Panc1 (cell line): Measurements from ENCODE around the gene ZGRF1. TPM values are rescaled to one million over a fixed set of nuclear protein-coding genes. Genes with fewer than 3 reads are reported as not detected.

ENCODE experiments used
- ATAC-seq: fragments of 200-7000 bp; cut with Tn5 transposase; 2 replicates; pipeline ENCODE4 v1.9.1; 2020; ENCODE audit warnings: mild to moderate bottlenecking, moderate library complexity
- BruUV-seq: library from RNA; stranded (reverse); fragments of 400-500 nt; replicated peaks from 2 replicates; lab custom pipeline; 2021; lab: Mats Ljungman, UMichigan
- CTCF ChIA-PET: fragments of 300-600 bp; sonication (Branson Sonifier 250); formaldehyde crosslinking; loops from one replicate; lab custom pipeline; 2022; ENCODE audit warnings: antibody characterized with exemption; lab: Charles Lee
- POLR2A ChIA-PET: fragments of 300-600 bp; sonication (Branson Sonifier 250); formaldehyde crosslinking; loops from one replicate; lab custom pipeline; 2022; ENCODE audit warnings: antibody characterized with exemption; lab: Charles Lee
- DNase-seq: peaks from one replicate; pipeline ENCODE4 v3.0.0-alpha.2; 2010; ENCODE audit warnings: low read depth, low spot score
- H3K27ac ChIP-seq: 2 replicates; pipeline ENCODE4 v1.5.1; 2011; ENCODE audit warnings: mild to moderate bottlenecking, low read length, inconsistent platforms
- H3K27me3 ChIP-seq: fragments of 200-500 bp; sonication (Bioruptor generic); 2 replicates; pipeline ENCODE4 v1.6.0; 2014; ENCODE audit warnings: low read length, inconsistent platforms; ENCODE audit not compliant: control insufficient read depth, insufficient read depth
- H3K36me3 ChIP-seq: fragments of 200-500 bp; sonication (Bioruptor generic); 2 replicates; pipeline ENCODE4 v1.5.1; 2014; ENCODE audit warnings: inconsistent platforms, mild to moderate bottlenecking, low read length, moderate library complexity; ENCODE audit not compliant: control insufficient read depth, insufficient read depth
- H3K4me1 ChIP-seq: 2 replicates; pipeline ENCODE4 v1.5.1; 2011; ENCODE audit warnings: inconsistent platforms, mild to moderate bottlenecking, low read length, moderate library complexity; ENCODE audit not compliant: control insufficient read depth, insufficient read depth
- H3K4me3 ChIP-seq, 2 experiments: 2 replicates each; pipeline ENCODE4 v1.5.1; 2011 to 2012; ENCODE audit warnings: low read depth in 2 of 2, low read length in 2 of 2, mild to moderate bottlenecking in 2 of 2, inconsistent platforms in 1 of 2, moderate library complexity in 1 of 2
- H3K9me3 ChIP-seq: fragments of 200-500 bp; sonication (Bioruptor generic); 2 replicates; pipeline ENCODE4 v1.5.1; 2014; ENCODE audit warnings: low read depth, mild to moderate bottlenecking, inconsistent platforms, low read length, moderate library complexity; ENCODE audit not compliant: control insufficient read depth, insufficient read depth
- POLR2AphosphoS5 ChIP-seq: IDR thresholded peaks from 2 replicates; pipeline ENCODE4 v1.6.1; 2012; ENCODE audit warnings: mild to moderate bottlenecking, low read depth, low read length, moderate library complexity
- SIN3A ChIP-seq: IDR thresholded peaks from 2 replicates; pipeline ENCODE4 v1.6.1; 2012; ENCODE audit warnings: low read depth, mild to moderate bottlenecking, low read length, moderate library complexity, borderline replicate concordance; ENCODE audit not compliant: insufficient read depth
- TCF7L2 ChIP-seq: IDR thresholded peaks from 2 replicates; pipeline ENCODE4 v1.6.1; 2011; ENCODE audit warnings: mild to moderate bottlenecking, low read depth, low read length, inconsistent platforms
- in situ Hi-C: cut with HindIII; loops from 2 replicates; pipeline ENCODE4 v1.10.0; 2016; ENCODE audit warnings: low sequenced_read_pairs, low pct_unique_long_range_greater_than_20kb
- intact Hi-C: fragments of 100-400 bp; cut with micrococcal nuclease; formaldehyde crosslinking; loops from one replicate; pipeline ENCODE4 v1.10.0; 2022; ENCODE audit not compliant: unreplicated experiment
- total RNA-seq: library from RNA; stranded (reverse); gene quantifications from one replicate; pipeline ENCODE4 v1.2.1, GENCODE V29; 2021; ENCODE audit not compliant: unreplicated experiment
- TF ChIP-seq, protein P1 (sequence below): fragments of 450-650 bp; IDR thresholded peaks from 2 replicates; pipeline ENCODE4 v1.5.1; 2017; ENCODE audit warnings: mild to moderate bottlenecking
- TF ChIP-seq, protein P2 (sequence below), 2 experiments: IDR thresholded peaks; 2 replicates each; pipeline ENCODE4 v1.6.1; 2011 to 2012; ENCODE audit warnings: low read depth in 2 of 2, control low read depth in 1 of 2, low read length in 1 of 2, mild to moderate bottlenecking in 1 of 2, moderate library complexity in 1 of 2; ENCODE audit not compliant: insufficient read depth in 1 of 2

Gene ZGRF1
- total RNA-seq, 1 experiment from 2014 or later: 7.4 TPM

DNA sequence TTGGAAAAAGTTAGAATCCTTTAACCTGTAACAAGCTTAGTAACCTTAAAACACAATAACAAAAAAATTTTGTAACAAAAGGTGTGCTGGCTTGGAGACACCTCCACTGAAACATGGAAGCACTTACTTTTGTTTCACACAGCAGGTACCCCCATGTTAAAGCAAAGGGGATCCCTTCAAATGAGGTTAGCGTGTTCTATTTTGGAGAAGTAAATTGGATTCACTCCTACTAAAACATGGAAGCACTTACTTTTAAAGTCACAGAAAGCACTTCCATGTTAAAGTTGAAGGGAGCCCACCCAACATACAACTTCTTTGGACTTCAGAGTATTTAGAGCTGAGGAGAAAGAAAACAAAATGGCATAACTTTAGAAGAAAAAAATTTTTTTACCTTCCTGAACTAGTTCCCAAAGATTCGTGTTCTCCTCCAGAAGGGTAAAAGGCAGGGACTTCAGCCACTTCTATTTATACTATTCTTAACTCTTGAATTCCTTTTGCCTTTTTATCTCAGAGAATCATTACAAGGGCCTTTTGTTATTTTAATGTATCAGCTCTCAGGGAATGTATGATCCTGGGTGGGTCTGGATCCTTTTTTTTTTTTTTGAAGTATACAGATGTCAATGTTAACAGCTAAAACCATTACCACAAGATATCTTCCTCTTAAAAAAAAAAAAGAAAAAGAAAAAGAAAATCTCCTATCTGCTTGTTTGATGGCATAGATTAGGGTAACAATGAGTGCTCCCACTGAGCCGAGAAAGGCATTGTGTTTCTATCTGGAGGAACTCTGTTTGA lies 11.8 kb upstream of the ZGRF1 start:
- H3K27ac ChIP-seq: no peak overlapping the region
- H3K9me3 ChIP-seq: no peaks in the 10 kb centered on the region
- H3K27me3 ChIP-seq: no peaks in the 10 kb centered on the region
- H3K4me3 ChIP-seq: no peak overlapping the region
- ChIA-PET POLR2A (no interaction called here), CTCF (no interaction called here)
- H3K36me3 ChIP-seq: peaks cover 43% of the 10 kb centered on the region
- in situ Hi-C loops: no loop called here
- intact Hi-C loops: no loop called here
- no peaks in the 10 kb centered on the region for H3K4me1 ChIP-seq
- TF ChIP-seq, protein P1, sequence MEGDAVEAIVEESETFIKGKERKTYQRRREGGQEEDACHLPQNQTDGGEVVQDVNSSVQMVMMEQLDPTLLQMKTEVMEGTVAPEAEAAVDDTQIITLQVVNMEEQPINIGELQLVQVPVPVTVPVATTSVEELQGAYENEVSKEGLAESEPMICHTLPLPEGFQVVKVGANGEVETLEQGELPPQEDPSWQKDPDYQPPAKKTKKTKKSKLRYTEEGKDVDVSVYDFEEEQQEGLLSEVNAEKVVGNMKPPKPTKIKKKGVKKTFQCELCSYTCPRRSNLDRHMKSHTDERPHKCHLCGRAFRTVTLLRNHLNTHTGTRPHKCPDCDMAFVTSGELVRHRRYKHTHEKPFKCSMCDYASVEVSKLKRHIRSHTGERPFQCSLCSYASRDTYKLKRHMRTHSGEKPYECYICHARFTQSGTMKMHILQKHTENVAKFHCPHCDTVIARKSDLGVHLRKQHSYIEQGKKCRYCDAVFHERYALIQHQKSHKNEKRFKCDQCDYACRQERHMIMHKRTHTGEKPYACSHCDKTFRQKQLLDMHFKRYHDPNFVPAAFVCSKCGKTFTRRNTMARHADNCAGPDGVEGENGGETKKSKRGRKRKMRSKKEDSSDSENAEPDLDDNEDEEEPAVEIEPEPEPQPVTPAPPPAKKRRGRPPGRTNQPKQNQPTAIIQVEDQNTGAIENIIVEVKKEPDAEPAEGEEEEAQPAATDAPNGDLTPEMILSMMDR: no peak
- TF ChIP-seq, protein P2, sequence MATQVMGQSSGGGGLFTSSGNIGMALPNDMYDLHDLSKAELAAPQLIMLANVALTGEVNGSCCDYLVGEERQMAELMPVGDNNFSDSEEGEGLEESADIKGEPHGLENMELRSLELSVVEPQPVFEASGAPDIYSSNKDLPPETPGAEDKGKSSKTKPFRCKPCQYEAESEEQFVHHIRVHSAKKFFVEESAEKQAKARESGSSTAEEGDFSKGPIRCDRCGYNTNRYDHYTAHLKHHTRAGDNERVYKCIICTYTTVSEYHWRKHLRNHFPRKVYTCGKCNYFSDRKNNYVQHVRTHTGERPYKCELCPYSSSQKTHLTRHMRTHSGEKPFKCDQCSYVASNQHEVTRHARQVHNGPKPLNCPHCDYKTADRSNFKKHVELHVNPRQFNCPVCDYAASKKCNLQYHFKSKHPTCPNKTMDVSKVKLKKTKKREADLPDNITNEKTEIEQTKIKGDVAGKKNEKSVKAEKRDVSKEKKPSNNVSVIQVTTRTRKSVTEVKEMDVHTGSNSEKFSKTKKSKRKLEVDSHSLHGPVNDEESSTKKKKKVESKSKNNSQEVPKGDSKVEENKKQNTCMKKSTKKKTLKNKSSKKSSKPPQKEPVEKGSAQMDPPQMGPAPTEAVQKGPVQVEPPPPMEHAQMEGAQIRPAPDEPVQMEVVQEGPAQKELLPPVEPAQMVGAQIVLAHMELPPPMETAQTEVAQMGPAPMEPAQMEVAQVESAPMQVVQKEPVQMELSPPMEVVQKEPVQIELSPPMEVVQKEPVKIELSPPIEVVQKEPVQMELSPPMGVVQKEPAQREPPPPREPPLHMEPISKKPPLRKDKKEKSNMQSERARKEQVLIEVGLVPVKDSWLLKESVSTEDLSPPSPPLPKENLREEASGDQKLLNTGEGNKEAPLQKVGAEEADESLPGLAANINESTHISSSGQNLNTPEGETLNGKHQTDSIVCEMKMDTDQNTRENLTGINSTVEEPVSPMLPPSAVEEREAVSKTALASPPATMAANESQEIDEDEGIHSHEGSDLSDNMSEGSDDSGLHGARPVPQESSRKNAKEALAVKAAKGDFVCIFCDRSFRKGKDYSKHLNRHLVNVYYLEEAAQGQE (IDR thresholded peaks at IDR 0.05; ENCODE audit: insufficient read depth in 1 of 2, low read depth in 2 of 2, low read length in 1 of 2): no peak
- TF ChIP-seq POLR2AphosphoS5 (no peak), TCF7L2 (no peak), SIN3A (no peak)
- no TSS peak for BruUV-seq
- ATAC-seq (no peak), DNase-seq (no peak)

DNA sequence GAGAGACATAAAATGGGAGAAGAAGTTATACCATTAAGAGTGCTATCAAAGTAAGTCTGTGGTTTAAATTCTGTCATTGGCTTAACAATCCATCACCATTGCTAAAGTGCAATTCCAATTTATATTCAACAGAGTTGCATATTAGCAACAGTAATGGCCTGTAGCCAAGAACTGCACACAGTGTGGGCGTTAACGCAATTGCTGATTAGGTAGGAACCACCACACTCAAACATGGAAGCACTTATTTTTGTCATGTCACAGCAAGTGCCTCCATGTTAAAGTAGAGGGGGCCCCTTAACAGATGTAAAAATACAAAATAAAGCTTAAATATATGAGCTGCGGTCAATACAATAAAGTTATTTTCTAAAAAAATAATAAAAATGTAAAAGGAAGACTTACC lies 11.1 kb upstream of the ZGRF1 start:
- POLR2A ChIA-PET: no interaction called here
- intact Hi-C loops: no loop called here
- peaks cover 43% of the 10 kb centered on the region for H3K36me3 ChIP-seq

More for the DNA sequence above, 11.1 kb upstream of the ZGRF1 start:
- in situ Hi-C loops: no loop called here
- H3K9me3 ChIP-seq: no peaks in the 10 kb centered on the region
- H3K27me3 ChIP-seq: no peaks in the 10 kb centered on the region
- TF ChIP-seq, protein P2 (IDR thresholded peaks at IDR 0.05; ENCODE audit: insufficient read depth in 1 of 2, low read depth in 2 of 2, low read length in 1 of 2): no peak
- TF ChIP-seq, protein P1: no peak
- TF ChIP-seq POLR2AphosphoS5 (no peak), SIN3A (no peak), TCF7L2 (no peak)
- no peak overlapping the region for H3K27ac ChIP-seq
- CTCF ChIA-PET: no interaction called here
- ATAC-seq: no peak
- BruUV-seq: no TSS peak
- no peak overlapping the region for H3K4me3 ChIP-seq
- H3K4me1 ChIP-seq: no peaks in the 10 kb centered on the region
- no peak for DNase-seq
